ENCODE measurements around the gene KRTAP10-2.
"Not testable (repeated sequence)": the region's sequence is repeated elsewhere in the genome, so short reads cannot be mapped to it uniquely, and the experiment has no call there.

Gene KRTAP10-2

DNA sequence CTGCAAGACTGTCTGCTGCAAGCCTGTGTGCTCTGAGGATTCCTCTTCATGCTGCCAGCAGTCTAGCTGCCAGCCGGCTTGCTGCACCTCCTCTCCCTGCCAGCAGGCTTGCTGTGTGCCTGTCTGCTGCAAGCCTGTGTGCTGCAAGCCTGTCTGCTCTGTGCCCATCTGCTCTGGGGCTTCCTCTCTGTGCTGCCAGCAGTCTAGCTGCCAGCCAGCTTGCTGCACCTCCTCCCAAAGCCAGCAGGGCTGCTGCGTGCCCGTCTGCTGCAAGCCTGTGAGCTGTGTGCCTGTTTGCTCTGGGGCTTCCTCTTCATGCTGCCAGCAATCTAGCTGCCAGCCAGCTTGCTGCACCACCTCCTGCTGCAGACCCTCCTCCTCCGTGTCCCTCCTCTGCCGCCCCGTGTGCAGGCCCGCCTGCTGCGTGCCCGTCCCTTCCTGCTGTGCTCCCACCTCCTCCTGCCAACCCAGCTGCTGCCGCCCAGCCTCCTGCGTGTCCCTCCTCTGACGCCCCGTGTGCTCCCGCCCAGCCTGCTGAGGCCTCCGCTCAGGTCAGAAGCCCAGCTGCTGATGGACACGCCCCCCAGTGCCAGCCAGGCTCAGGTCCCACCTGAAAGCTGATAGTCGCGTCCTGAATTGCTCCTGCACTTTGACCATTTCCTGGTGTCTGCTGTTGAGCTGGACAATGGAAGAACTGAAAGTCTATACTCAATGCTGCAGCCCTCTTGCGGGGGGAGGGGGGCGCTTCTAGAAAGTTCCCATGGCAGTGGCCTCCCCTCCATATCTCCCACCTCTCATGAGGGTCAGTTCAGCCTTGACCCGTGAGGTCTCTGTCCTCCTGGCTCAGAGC lies 23.4 kb upstream of the KRTAP10-2 start:
- Histone ChIP-seq H3K4me3 (ENCODE audit: low read depth in 1 of 5, low read length in 5 of 5) (no peak overlapping the region), H3K27ac (ENCODE audit: low read depth, low read length) (no peak overlapping the region), H3K4me1 (ENCODE audit: control insufficient read depth in 5 of 5, insufficient read depth in 5 of 5, low read length in 5 of 5) (peaks cover 0 to 4% (median 0%) of the 10 kb centered on the region in 5 donors), H3K36me3 (ENCODE audit: control insufficient read depth in 5 of 5, insufficient read depth in 5 of 5, low read length in 5 of 5) (no peaks in the 10 kb centered on the region), H3K9ac (ENCODE audit: low read length in 5 of 5) (no peak overlapping the region), H3K27me3 (ENCODE audit: control insufficient read depth in 5 of 5, insufficient read depth in 4 of 5, low read length in 5 of 5) (peaks cover 0 to 12% (median 4%) of the 10 kb centered on the region in 5 donors), H3K9me3 (ENCODE audit: control insufficient read depth in 5 of 5, low read length in 5 of 5) (peaks cover 7 to 36% (median 23%) of the 10 kb centered on the region in 5 donors)

DNA sequence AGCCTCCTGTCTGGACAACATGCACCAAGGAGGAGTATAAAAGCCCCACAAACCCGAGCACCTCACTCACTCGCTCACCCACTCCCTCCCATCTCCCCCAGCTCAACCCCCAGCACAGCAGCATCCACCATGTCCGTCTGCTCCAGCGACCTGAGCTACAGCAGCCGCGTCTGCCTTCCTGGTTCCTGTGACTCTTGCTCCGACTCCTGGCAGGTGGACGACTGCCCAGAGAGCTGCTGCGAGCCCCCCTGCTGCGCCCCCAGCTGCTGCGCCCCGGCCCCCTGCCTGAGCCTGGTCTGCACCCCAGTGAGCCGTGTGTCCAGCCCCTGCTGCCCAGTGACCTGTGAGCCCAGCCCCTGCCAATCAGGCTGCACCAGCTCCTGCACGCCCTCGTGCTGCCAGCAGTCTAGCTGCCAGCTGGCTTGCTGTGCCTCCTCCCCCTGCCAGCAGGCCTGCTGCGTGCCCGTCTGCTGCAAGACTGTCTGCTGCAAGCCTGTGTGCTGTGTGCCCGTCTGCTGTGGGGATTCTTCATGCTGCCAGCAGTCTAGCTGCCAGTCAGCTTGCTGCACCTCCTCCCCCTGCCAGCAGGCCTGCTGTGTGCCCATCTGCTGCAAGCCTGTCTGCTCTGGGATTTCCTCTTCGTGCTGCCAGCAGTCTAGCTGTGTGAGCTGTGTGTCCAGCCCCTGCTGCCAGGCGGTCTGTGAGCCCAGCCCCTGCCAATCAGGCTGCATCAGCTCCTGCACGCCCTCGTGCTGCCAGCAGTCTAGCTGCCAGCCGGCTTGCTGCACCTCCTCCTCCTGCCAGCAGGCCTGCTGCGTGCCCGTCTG lies 22.5 kb upstream of the KRTAP10-2 start, which contains the start of gene KRTAP10-4:
KRTAP10-4 (plus strand) TSS at position 100 of the 827 bp plus-strand sequence; CDS start at position 130, 30 bp downstream.
- not testable (repeated sequence) for H3K9ac ChIP-seq (ENCODE audit: low read length in 5 of 5); H3K36me3 ChIP-seq (ENCODE audit: control insufficient read depth in 5 of 5, insufficient read depth in 5 of 5, low read length in 5 of 5); H3K27ac ChIP-seq (ENCODE audit: low read depth, low read length); H3K4me3 ChIP-seq (ENCODE audit: low read depth in 1 of 5, low read length in 5 of 5); H3K4me1 ChIP-seq (ENCODE audit: control insufficient read depth in 5 of 5, insufficient read depth in 5 of 5, low read length in 5 of 5)
- H3K27me3 ChIP-seq (ENCODE audit: control insufficient read depth in 5 of 5, insufficient read depth in 4 of 5, low read length in 5 of 5): peaks cover under 1 to 15% (median 5%) of the 10 kb centered on the region in 5 donors
- peaks cover 7 to 36% (median 23%) of the 10 kb centered on the region in 5 donors for H3K9me3 ChIP-seq (ENCODE audit: control insufficient read depth in 5 of 5, low read length in 5 of 5)

DNA sequence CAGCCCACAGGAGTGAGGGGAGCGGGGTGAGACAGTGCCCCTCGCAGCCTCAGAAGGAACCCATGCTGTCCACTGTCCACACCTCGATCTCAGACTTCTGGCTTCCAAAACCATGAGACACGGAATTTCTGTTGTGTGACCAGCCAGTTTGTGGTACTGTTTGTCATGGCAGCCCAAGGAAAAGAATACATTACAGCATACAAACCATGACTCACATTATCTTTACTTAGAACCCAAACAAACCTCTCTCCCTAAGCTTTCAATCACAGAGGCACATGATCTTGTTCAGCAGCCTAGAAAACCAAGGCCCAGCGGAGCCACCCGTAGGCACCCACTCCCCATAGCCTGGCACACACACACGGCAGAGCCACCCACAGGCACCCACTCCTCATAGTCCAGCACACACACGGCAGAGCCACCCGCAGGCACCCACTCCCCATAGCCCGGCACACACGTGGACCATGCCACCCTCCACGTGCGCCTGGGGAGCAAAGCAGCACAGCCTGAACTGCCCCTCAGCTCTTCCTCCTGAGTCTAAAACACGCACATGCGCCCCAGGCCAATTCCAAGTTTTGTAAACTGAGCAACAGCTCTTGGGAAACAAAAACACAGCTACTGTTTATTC lies 21.8 kb upstream of the KRTAP10-2 start:
- Histone ChIP-seq H3K27me3 (ENCODE audit: control insufficient read depth in 5 of 5, insufficient read depth in 4 of 5, low read length in 5 of 5) (peaks cover 5 to 22% (median 8%) of the 10 kb centered on the region in 5 donors), H3K9me3 (ENCODE audit: control insufficient read depth in 5 of 5, low read length in 5 of 5) (peaks cover 7 to 36% (median 23%) of the 10 kb centered on the region in 5 donors), H3K9ac (ENCODE audit: low read length in 5 of 5) (no peak overlapping the region), H3K4me1 (ENCODE audit: control insufficient read depth in 5 of 5, insufficient read depth in 5 of 5, low read length in 5 of 5) (peaks cover 0 to 4% (median 0%) of the 10 kb centered on the region in 5 donors), H3K27ac (ENCODE audit: low read depth, low read length) (no peak overlapping the region), H3K36me3 (ENCODE audit: control insufficient read depth in 5 of 5, insufficient read depth in 5 of 5, low read length in 5 of 5) (no peaks in the 10 kb centered on the region), H3K4me3 (ENCODE audit: low read depth in 1 of 5, low read length in 5 of 5) (no peak overlapping the region)

DNA sequence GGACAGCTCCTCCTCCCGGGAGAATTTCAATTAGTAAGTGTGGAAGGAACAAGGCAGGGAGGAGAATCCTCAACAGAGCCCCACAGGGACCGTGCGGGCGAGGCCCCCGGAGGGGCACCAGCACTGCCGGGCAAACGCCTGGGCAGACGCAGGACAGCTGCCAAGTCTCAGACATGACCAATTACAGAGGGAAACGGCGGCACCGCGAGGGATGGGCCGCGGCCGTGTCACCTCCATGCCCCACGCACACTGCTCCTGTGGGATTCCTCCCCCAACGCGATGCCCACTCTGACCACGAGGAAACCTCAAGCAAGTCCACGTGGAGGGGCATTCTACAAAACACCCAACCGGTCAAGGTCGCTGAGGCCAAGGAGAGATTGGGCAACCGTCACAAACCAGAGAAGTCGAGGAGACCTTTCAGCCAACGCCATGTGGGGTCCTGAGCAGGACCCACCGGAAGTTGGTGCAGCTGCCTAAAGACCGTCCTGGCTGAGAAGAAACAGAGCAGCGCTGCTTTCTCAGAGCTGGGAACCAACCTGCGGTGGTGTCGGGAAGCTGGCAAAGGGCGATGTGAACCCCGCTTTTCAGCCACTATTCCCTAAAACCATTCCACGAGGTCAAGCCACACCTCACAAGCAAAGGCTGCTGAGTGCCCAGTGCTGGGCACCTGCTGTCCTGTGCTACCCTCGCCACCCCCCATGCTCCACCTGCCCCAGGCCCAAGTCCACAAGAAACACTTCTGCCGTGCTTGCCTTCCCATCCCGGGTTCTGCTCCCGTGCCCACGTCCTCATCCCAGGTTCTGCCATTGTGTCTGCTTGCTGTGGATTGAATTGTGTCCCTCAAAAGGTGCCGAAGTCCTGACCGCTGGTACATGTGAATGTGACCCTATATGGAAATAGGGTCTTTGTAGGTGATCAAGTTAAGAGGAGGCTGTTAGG lies 20.8 kb upstream of the KRTAP10-2 start:
- peaks cover 0 to 4% (median 0%) of the 10 kb centered on the region in 5 donors for H3K4me1 ChIP-seq (ENCODE audit: control insufficient read depth in 5 of 5, insufficient read depth in 5 of 5, low read length in 5 of 5)
- H3K27me3 ChIP-seq (ENCODE audit: control insufficient read depth in 5 of 5, insufficient read depth in 4 of 5, low read length in 5 of 5): peaks cover 5 to 24% (median 8%) of the 10 kb centered on the region in 5 donors
- H3K9me3 ChIP-seq (ENCODE audit: control insufficient read depth in 5 of 5, low read length in 5 of 5): peaks cover 4 to 32% (median 18%) of the 10 kb centered on the region in 5 donors
- no peak overlapping the region for H3K27ac ChIP-seq (ENCODE audit: low read depth, low read length)
- no peak overlapping the region for H3K9ac ChIP-seq (ENCODE audit: low read length in 5 of 5)
- no peak overlapping the region for H3K4me3 ChIP-seq (ENCODE audit: low read depth in 1 of 5, low read length in 5 of 5)
- no peaks in the 10 kb centered on the region for H3K36me3 ChIP-seq (ENCODE audit: control insufficient read depth in 5 of 5, insufficient read depth in 5 of 5, low read length in 5 of 5)

DNA sequence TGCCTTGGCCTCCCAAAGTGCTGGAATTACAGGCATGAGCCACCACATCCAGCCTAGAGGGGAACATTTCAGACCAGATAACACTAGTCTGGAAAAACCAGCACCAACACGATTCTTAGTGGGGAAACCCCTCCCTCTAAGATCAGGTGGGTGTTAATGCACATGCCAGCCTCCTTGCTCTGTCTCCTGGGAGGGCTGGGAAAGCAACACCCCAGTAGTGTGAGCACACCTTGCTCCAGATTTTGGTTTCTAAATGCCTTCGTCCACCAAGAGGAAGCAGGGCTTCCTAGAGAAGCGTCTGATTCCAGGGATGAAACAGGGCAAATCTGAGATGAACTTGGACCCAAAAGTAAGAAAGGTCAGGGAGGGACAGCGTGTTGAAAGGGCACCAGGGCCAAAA lies 20.0 kb upstream of the KRTAP10-2 start:
- Histone ChIP-seq H3K4me3 (ENCODE audit: low read depth in 1 of 5, low read length in 5 of 5) (no peak overlapping the region), H3K4me1 (ENCODE audit: control insufficient read depth in 5 of 5, insufficient read depth in 5 of 5, low read length in 5 of 5) (peaks cover 0 to 4% (median 0%) of the 10 kb centered on the region in 5 donors), H3K36me3 (ENCODE audit: control insufficient read depth in 5 of 5, insufficient read depth in 5 of 5, low read length in 5 of 5) (no peaks in the 10 kb centered on the region), H3K27me3 (ENCODE audit: control insufficient read depth in 5 of 5, insufficient read depth in 4 of 5, low read length in 5 of 5) (peaks cover 5 to 24% (median 8%) of the 10 kb centered on the region in 5 donors), H3K9ac (ENCODE audit: low read length in 5 of 5) (no peak overlapping the region), H3K27ac (ENCODE audit: low read depth, low read length) (no peak overlapping the region), H3K9me3 (ENCODE audit: control insufficient read depth in 5 of 5, low read length in 5 of 5) (peaks cover 0 to 25% (median 11%) of the 10 kb centered on the region in 5 donors)

DNA sequence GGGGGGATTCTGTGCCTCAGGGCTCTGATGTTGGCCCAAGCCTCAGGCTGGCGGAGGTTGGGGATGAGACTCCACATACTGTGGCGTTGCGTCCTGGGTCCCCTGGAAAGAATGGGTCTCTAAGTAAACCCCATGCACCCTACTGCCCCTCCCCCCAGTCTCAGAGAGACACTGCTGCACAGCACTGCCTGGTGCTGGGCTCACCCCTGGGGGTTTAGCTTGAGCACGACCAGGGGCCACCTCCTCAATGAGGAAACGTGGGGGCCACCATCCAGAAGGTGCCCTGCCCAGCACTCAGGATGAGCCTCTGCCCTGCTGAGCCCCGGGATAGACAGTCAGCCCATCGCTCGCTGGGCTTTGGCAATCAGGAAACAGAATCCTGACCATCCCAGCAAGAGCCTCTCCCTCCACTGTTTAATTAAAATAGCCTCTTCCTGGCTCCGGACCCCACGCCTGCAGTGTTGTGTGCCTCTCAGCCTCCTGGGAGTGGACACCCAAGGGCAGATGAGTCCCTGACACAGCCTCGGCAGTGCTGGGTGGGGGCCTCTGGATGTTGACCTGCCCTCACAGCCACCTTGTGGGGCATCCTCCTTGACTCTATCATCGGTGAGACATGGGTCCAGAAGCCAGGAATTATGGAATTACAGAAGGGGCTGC lies 18.7 kb upstream of the KRTAP10-2 start:
- Histone ChIP-seq H3K27ac (ENCODE audit: low read depth, low read length) (no peak overlapping the region), H3K4me3 (ENCODE audit: low read depth in 1 of 5, low read length in 5 of 5) (no peak overlapping the region), H3K36me3 (ENCODE audit: control insufficient read depth in 5 of 5, insufficient read depth in 5 of 5, low read length in 5 of 5) (no peaks in the 10 kb centered on the region), H3K9ac (ENCODE audit: low read length in 5 of 5) (no peak overlapping the region), H3K4me1 (ENCODE audit: control insufficient read depth in 5 of 5, insufficient read depth in 5 of 5, low read length in 5 of 5) (peaks cover 0 to 4% (median 0%) of the 10 kb centered on the region in 5 donors), H3K9me3 (ENCODE audit: control insufficient read depth in 5 of 5, low read length in 5 of 5) (peaks cover 0 to 17% (median 8%) of the 10 kb centered on the region in 5 donors), H3K27me3 (ENCODE audit: control insufficient read depth in 5 of 5, insufficient read depth in 4 of 5, low read length in 5 of 5) (peaks cover 5 to 24% (median 8%) of the 10 kb centered on the region in 5 donors)

DNA sequence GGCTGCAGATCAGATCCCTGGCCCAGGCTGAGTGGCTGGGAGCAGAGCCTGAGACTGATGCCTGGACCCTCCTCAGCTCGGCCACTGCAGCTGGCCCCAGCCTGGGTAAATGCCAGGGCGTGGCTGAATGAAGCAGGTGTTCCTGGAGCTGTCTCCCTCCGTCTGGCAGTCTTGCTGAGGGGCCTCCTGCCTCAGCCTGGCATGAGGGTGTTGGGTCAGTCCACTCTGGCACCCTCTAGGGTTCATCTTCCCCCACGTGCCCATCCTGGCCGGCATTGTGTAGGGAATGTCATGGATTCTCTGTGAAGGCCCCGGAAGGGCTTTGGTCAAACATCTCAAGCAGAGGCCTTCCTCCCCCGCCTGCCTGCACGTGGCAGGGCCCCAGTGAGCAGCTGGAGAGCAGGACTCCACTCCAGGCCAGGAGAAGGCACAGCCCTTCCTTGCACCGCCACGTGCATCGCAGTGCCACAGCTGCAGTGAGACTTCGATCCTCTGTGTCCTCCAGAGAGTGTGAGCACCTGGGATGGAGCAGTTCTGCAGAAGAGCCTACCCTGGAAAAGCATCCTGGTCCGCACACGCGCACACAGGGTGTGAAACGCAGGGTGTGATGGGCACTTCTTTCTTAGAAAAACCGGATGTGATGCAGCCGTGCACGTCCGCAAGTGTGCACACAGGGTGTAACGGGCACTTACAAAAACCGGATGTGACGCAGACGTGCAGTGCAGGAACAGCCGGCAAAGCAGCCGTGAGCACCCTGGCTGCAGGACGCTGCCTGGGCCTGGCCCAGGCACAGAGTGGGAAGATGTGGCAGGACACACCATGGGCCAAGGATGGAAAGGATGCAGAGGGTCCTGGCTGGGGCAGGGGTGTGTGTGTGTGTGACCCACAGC lies 17.6 kb upstream of the KRTAP10-2 start:
- H3K36me3 ChIP-seq (ENCODE audit: control insufficient read depth in 5 of 5, insufficient read depth in 5 of 5, low read length in 5 of 5): no peaks in the 10 kb centered on the region
- H3K9ac ChIP-seq (ENCODE audit: low read length in 5 of 5): no peak overlapping the region
- no peak overlapping the region for H3K4me3 ChIP-seq (ENCODE audit: low read depth in 1 of 5, low read length in 5 of 5)
- H3K4me1 ChIP-seq (ENCODE audit: control insufficient read depth in 5 of 5, insufficient read depth in 5 of 5, low read length in 5 of 5): no peaks in the 10 kb centered on the region
- H3K27me3 ChIP-seq (ENCODE audit: control insufficient read depth in 5 of 5, insufficient read depth in 4 of 5, low read length in 5 of 5): peaks cover 0 to 24% (median 8%) of the 10 kb centered on the region in 5 donors
- peaks cover 0 to 17% (median 8%) of the 10 kb centered on the region in 5 donors for H3K9me3 ChIP-seq (ENCODE audit: control insufficient read depth in 5 of 5, low read length in 5 of 5)
- no peak overlapping the region for H3K27ac ChIP-seq (ENCODE audit: low read depth, low read length)

DNA sequence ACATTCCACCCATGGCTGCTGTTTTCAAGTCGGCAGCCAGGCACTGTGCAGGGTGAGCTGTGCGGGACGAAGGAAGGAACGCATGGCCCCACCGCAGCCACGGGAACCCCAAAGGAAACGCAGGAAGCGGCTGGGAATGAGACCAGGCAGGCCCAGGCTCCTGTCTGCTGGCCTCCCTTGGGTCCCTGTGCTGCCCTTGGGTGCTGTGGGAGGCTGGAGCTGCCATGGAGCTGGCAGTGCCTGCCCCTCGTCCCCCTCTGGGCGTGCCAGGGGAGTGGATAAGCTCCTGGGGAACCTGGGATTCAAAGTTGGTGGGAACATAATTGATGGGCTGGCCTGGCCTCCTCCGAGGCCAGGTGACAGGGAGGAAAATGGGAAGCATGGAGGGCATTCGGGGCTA lies 17.0 kb upstream of the KRTAP10-2 start:
- no peak overlapping the region for H3K4me3 ChIP-seq (ENCODE audit: low read depth in 1 of 5, low read length in 5 of 5)
- peaks cover 0 to 21% (median 8%) of the 10 kb centered on the region in 5 donors for H3K27me3 ChIP-seq (ENCODE audit: control insufficient read depth in 5 of 5, insufficient read depth in 4 of 5, low read length in 5 of 5)
- H3K27ac ChIP-seq (ENCODE audit: low read depth, low read length): no peak overlapping the region
- no peaks in the 10 kb centered on the region for H3K4me1 ChIP-seq (ENCODE audit: control insufficient read depth in 5 of 5, insufficient read depth in 5 of 5, low read length in 5 of 5)
- no peaks in the 10 kb centered on the region for H3K36me3 ChIP-seq (ENCODE audit: control insufficient read depth in 5 of 5, insufficient read depth in 5 of 5, low read length in 5 of 5)
- H3K9ac ChIP-seq (ENCODE audit: low read length in 5 of 5): no peak overlapping the region
- H3K9me3 ChIP-seq (ENCODE audit: control insufficient read depth in 5 of 5, low read length in 5 of 5): peaks cover 0 to 17% (median 11%) of the 10 kb centered on the region in 5 donors
